K562 (cell line): ENCODE data around the gene IGF2BP1. TPM values are rescaled to one million over a fixed set of nuclear protein-coding genes. Genes with fewer than 3 reads are reported as not detected.

Experiments
- ATAC-seq: fragments of 200-7000 bp; cut with Tn5 transposase; 3 replicates; pipeline ENCODE4 v1.9.1; 2020; ENCODE audit warnings: moderate library complexity
- BruUV-seq: library from RNA; stranded (reverse); fragments of 400-500 nt; replicated peaks from 2 replicates; lab custom pipeline; 2021; lab: Mats Ljungman, UMichigan
- CTCF ChIA-PET: fragments of 300-600 bp; formaldehyde crosslinking; extraction: SDS; loops from one replicate; lab custom pipeline; 2021; ENCODE audit warnings: low intra/inter-chr PET ratio; lab: Yijun Ruan, JAX
- POLR2A ChIA-PET: fragments of 300-600, 350-650 bp; sonication (Branson Sonifier 250); formaldehyde crosslinking; extraction: SDS; loops from one replicate; lab custom pipeline; 2021; ENCODE audit warnings: antibody characterized with exemption, inconsistent platforms; lab: Yijun Ruan, JAX
- DNase-seq, 4 experiments: peaks; one replicate each; pipeline versions ENCODE4 v3.0.0 to v3.0.0-alpha.2; 2011 to 2018; ENCODE audit warnings: low spot score in 3 of 4, mixed read lengths in 3 of 4; ENCODE audit errors: extremely low read depth in 1 of 4
- FAIRE-seq: peaks from 2 replicates; lab custom pipeline; 2011; peaks lifted over from hg19 to GRCh38; lab: Jason Lieb, UNC
- H2AFZ ChIP-seq: 2 replicates; pipeline ENCODE4 v1.6.0; 2011; ENCODE audit warnings: low read depth, low read length, control low read depth, inconsistent platforms
- H3K27ac ChIP-seq: fragments of 200-600 bp; 3 replicates; pipeline ENCODE4 v1.8.0; 2011; ENCODE audit warnings: low read depth, mild to moderate bottlenecking, control low read depth, inconsistent platforms, low read length, moderate library complexity, mixed read lengths; ENCODE audit errors: extremely low read depth
- H3K27me3 ChIP-seq, 2 experiments: fragments of 300-600 bp in 1 of 2; 2 replicates in 1 of 2; 3 replicates in 1 of 2; pipeline versions ENCODE4 v1.6.0 to v1.8.0; 2011; ENCODE audit warnings: inconsistent platforms in 2 of 2, low read length in 2 of 2, mild to moderate bottlenecking in 1 of 2, mixed read lengths in 1 of 2, moderate library complexity in 1 of 2; ENCODE audit not compliant: control insufficient read depth in 2 of 2, insufficient read depth in 2 of 2
- H3K36me3 ChIP-seq: fragments of 300-600 bp; 3 replicates; pipeline ENCODE4 v1.8.0; 2011; ENCODE audit warnings: mild to moderate bottlenecking, low read length, inconsistent platforms; ENCODE audit not compliant: control insufficient read depth, insufficient read depth
- H3K4me1 ChIP-seq, 2 experiments: fragments of 200-600 bp in 1 of 2; replicated peaks in 1 of 2; 2 replicates in 1 of 2; 3 replicates in 1 of 2; pipeline versions ENCODE4 v1.5.1 to v1.8.0; 2011; ENCODE audit warnings: inconsistent platforms in 2 of 2, low read length in 2 of 2, mild to moderate bottlenecking in 1 of 2, mixed read lengths in 1 of 2, moderate library complexity in 1 of 2; ENCODE audit not compliant: control insufficient read depth in 2 of 2, insufficient read depth in 2 of 2
- H3K4me2 ChIP-seq: 2 replicates; pipeline ENCODE4 v1.6.1; 2011; ENCODE audit warnings: low read length, control low read depth, inconsistent platforms, mixed read lengths; ENCODE audit not compliant: insufficient read depth
- H3K4me3 ChIP-seq: fragments of 200-600 bp; sonication (generic), shearing (Covaris generic); 2 replicates; pipeline ENCODE4 v1.5.1; 2016; ENCODE audit warnings: control low read depth, inconsistent platforms
- H3K79me2 ChIP-seq: fragments of 200-600 bp; 3 replicates; pipeline ENCODE4 v1.8.0; 2011; ENCODE audit warnings: low read length, inconsistent platforms; ENCODE audit not compliant: control insufficient read depth, insufficient read depth
- H3K9ac ChIP-seq, 2 experiments: 2 replicates each; pipeline versions ENCODE4 v1.6.0 to v1.6.1; 2011; ENCODE audit warnings: low read depth in 2 of 2, low read length in 2 of 2, control low read depth in 1 of 2, inconsistent platforms in 1 of 2, mild to moderate bottlenecking in 1 of 2, mixed read lengths in 1 of 2; ENCODE audit not compliant: insufficient read depth in 1 of 2
- H3K9me1 ChIP-seq: one replicate; pipeline ENCODE4 v1.6.0; 2011; ENCODE audit warnings: inconsistent platforms, mild to moderate bottlenecking, low read length, moderate library complexity; ENCODE audit not compliant: control insufficient read depth, insufficient read depth
- H3K9me3 ChIP-seq: replicated peaks from 2 replicates; pipeline ENCODE4 v1.5.1; 2011; ENCODE audit warnings: low read depth, low read length, inconsistent platforms; ENCODE audit not compliant: control insufficient read depth, insufficient read depth
- H4K20me1 ChIP-seq: replicated peaks from 2 replicates; pipeline ENCODE4 v1.6.1; 2011; ENCODE audit warnings: low read length, inconsistent platforms, mixed read lengths; ENCODE audit not compliant: control insufficient read depth, insufficient read depth
- ATF3 ChIP-seq, 2 experiments: fragments of 450-650 bp in 1 of 2; sonication (generic) in 1 of 2; formaldehyde crosslinking in 1 of 2; IDR thresholded peaks in 1 of 2; conservative IDR thresholded peaks in 1 of 2; 2 replicates each; pipeline versions ENCODE4 v1.6.1 to v1.8.1; 2016 to 2023; ENCODE audit warnings: mild to moderate bottlenecking in 2 of 2, moderate library complexity in 2 of 2, inconsistent platforms in 1 of 2, missing genetic modification reagents in 1 of 2
- KDM4B ChIP-seq, 2 experiments: fragments of 450-650 bp in 1 of 2; sonication (generic) in 1 of 2; IDR thresholded peaks; 2 replicates each; pipeline ENCODE4 v1.6.1; 2016 to 2017; ENCODE audit warnings: borderline replicate concordance in 2 of 2, antibody characterized with exemption in 1 of 2, low read depth in 1 of 2, mild to moderate bottlenecking in 1 of 2
- MEF2A ChIP-seq: IDR thresholded peaks from 2 replicates; pipeline ENCODE4 v1.6.1; 2011; ENCODE audit warnings: low read depth, mild to moderate bottlenecking, low read length, moderate library complexity; ENCODE audit not compliant: control insufficient read depth
- NR2F6 ChIP-seq: fragments of 450-650 bp; formaldehyde crosslinking; IDR thresholded peaks from 2 replicates; pipeline ENCODE4 v1.4.0; 2020; ENCODE audit warnings: mild to moderate bottlenecking
- PML ChIP-seq: IDR thresholded peaks from 2 replicates; pipeline ENCODE4 v1.6.1; 2012; ENCODE audit warnings: low read length, inconsistent platforms
- PREB ChIP-seq: sonication (generic); formaldehyde crosslinking; IDR thresholded peaks from 2 replicates; pipeline ENCODE4 v1.8.1; 2023; ENCODE audit warnings: mild to moderate bottlenecking, missing genetic modification reagents
- PRMT5 ChIP-seq: sonication (generic); formaldehyde crosslinking; IDR thresholded peaks from 2 replicates; pipeline ENCODE4 v1.5.0; 2020; ENCODE audit warnings: missing genetic modification reagents
- PTTG1 ChIP-seq: fragments of 450-650 bp; IDR thresholded peaks from 2 replicates; pipeline ENCODE4 v1.6.1; 2016; ENCODE audit warnings: low read depth, mild to moderate bottlenecking, missing genetic modification characterization, missing compliant biosample characterization
- RAD21 ChIP-seq, 2 experiments: fragments of 250-450 bp in 1 of 2; fragments of 450-650 bp in 1 of 2; sonication (Bioruptor Pico) in 1 of 2; formaldehyde crosslinking in 1 of 2; IDR thresholded peaks in 1 of 2; conservative IDR thresholded peaks in 1 of 2; 2 replicates each; pipeline versions ENCODE4 v1.4.0 to v1.8.0; 2020 to 2022; ENCODE audit warnings: mild to moderate bottlenecking in 2 of 2, moderate library complexity in 1 of 2
- RBM34 ChIP-seq: fragments of 200-400 bp; formaldehyde crosslinking; IDR thresholded peaks from 2 replicates; pipeline ENCODE4 v1.6.1; 2018; ENCODE audit warnings: low read length, borderline replicate concordance; ENCODE audit not compliant: insufficient read depth
- SNIP1 ChIP-seq: fragments of 450-650 bp; IDR thresholded peaks from 2 replicates; pipeline ENCODE4 v1.7.1; 2017; ENCODE audit warnings: low read depth, mild to moderate bottlenecking
- SRSF1 ChIP-seq: fragments of 200-400 bp; formaldehyde crosslinking; IDR thresholded peaks from 2 replicates; pipeline ENCODE4 v1.6.1; 2017; ENCODE audit warnings: mild to moderate bottlenecking, low read depth, low read length, moderate library complexity
- TAF9B ChIP-seq: fragments of 450-650 bp; IDR thresholded peaks from 2 replicates; pipeline ENCODE4 v1.6.1; 2018; ENCODE audit warnings: mild to moderate bottlenecking; ENCODE audit not compliant: partially characterized antibody
- TEAD1 ChIP-seq, 2 experiments: fragments of 450-650 bp in 1 of 2; sonication (generic) in 1 of 2; formaldehyde crosslinking; IDR thresholded peaks; 2 replicates each; pipeline versions ENCODE4 v1.4.0 to v1.8.0; 2020 to 2022; ENCODE audit warnings: mild to moderate bottlenecking in 2 of 2, missing genetic modification reagents in 1 of 2
- XRCC3 ChIP-seq: fragments of 450-650 bp; IDR thresholded peaks from 2 replicates; pipeline ENCODE4 v1.6.1; 2017; ENCODE audit warnings: mild to moderate bottlenecking, moderate library complexity
- ZBTB34 ChIP-seq: fragments of 250-450 bp; sonication (Bioruptor Pico); IDR thresholded peaks from 2 replicates; pipeline ENCODE4 v1.8.0; 2021; ENCODE audit warnings: mild to moderate bottlenecking, moderate library complexity
- ZBTB7A ChIP-seq: IDR thresholded peaks from 2 replicates; pipeline ENCODE4 v1.6.1; 2011; ENCODE audit warnings: low read depth, mild to moderate bottlenecking, low read length, moderate library complexity, borderline replicate concordance; ENCODE audit not compliant: control insufficient read depth
- ZKSCAN8 ChIP-seq: fragments of 200-800 bp; sonication (Bioruptor generic); IDR thresholded peaks from 2 replicates; pipeline ENCODE4 v1.6.1; 2016; ENCODE audit warnings: missing genetic modification characterization, missing compliant biosample characterization
- ZNF316 ChIP-seq: fragments of 450-650 bp; IDR thresholded peaks from 2 replicates; pipeline ENCODE4 v1.6.1; 2016
- ZNF586 ChIP-seq: fragments of 450-650 bp; formaldehyde crosslinking; conservative IDR thresholded peaks from 2 replicates; pipeline ENCODE4 v1.4.0; 2020; ENCODE audit warnings: mild to moderate bottlenecking, moderate library complexity
- WGBS: fragments of 100-300 bp; shearing (Covaris generic); methylation state at CpG from one replicate; pipeline ENCODE4 v1.1.6; 2016; ENCODE audit warnings: low coverage, mixed read lengths; ENCODE audit not compliant: insufficient coverage; ENCODE audit errors: missing lambda C conversion rate; 5-methylcytosine and 5-hydroxymethylcytosine counted together
- in situ Hi-C: fragments of 300-500 bp; cut with MboI; formaldehyde crosslinking; loops from 4 replicates; pipeline ENCODE4 v1.15.0; 2018; ENCODE audit warnings: inconsistent platforms, mixed read lengths
- intact Hi-C: fragments of 100-400 bp; cut with micrococcal nuclease; formaldehyde crosslinking; loops from 2 replicates; pipeline ENCODE4 v1.14.2; 2022
- polyA plus RNA-seq, 8 experiments: library from polyadenylated mRNA; depleted of rRNA in 4 of 8; stranded (reverse) in 5 of 8; unstranded in 3 of 8; fragments of >200 nt; fragmentation: Nextera tagmentation in 2 of 8; fragmentation: Illumina TruSeq in 1 of 8; extraction: Ambion mirVana in 2 of 8; extraction: Trizol in 1 of 8; gene quantifications; 2 replicates each; pipeline versions ENCODE4 v1.2.1 to v1.2.3, GENCODE V29; 2011 to 2014; ENCODE audit warnings: inconsistent platforms in 1 of 8, missing spikeins in 1 of 8
- total RNA-seq, 7 experiments: library from RNA; depleted of rRNA in 6 of 7; stranded (reverse); fragments of >200 nt in 6 of 7; fragmentation: Illumina TruSeq in 2 of 7; extraction: Trizol in 2 of 7; gene quantifications; 2 replicates each; pipeline versions ENCODE4 v1.2.1 to v1.2.3, GENCODE V29; 2011 to 2021; ENCODE audit warnings: low replicate concordance in 1 of 7

IGF2BP1 gene
- total and polyA plus RNA-seq, 9 of the 15 experiments (the other 6 are each of a cell fraction or from before 2014, with no cell fraction given): 13.0 to 318 (median 53.6) TPM

- H3K36me3 ChIP-seq: no peaks in the 10 kb centered on the region
- H3K4me2 ChIP-seq: no peak overlapping the region
- WGBS: 30% methylated on average over 5 of the region's 5 CpGs
- peaks cover 3% of the 10 kb centered on the region; the same call in 1 of the 3 replicates for H3K79me2 ChIP-seq
- ChIA-PET POLR2A (no interaction called here), CTCF (no interaction called here)
- H3K27me3 ChIP-seq: no peaks in the 10 kb centered on the region
- no peak for ATAC-seq
- H3K4me3 ChIP-seq: no peak overlapping the region
- no peak overlapping the region for H3K9ac ChIP-seq
- no peak overlapping the region for H3K27ac ChIP-seq
- 0 out of 2 replicates have a peak overlapping the region, but pooled peaks have one; percentile 32 for H2AFZ ChIP-seq
- no peaks in the 10 kb centered on the region for H4K20me1 ChIP-seq
- no peak for FAIRE-seq
- no peak for DNase-seq
- no TSS peak for BruUV-seq
- H3K9me3 ChIP-seq: no peaks in the 10 kb centered on the region
- in situ Hi-C loops: loop anchor here (5.0 kb wide), 1 partner anchor 81 kb away; no protein-coding TSS in a partner anchor
- no peaks in the 10 kb centered on the region for H3K9me1 ChIP-seq
- intact Hi-C loops: loop anchor here (5.0 kb wide), 1 partner anchor 276 kb away; no protein-coding TSS in a partner anchor
- peaks cover 0 to 3% of the 10 kb centered on the region in 2 experiments; a peak in 2 of 5 replicates for H3K4me1 ChIP-seq
- no peak for TF ChIP-seq PRMT5 (CRISPR knock-in tag)
- no peak for TF ChIP-seq PTTG1 (tag)
- TF ChIP-seq NR2F6: no peak
- TF ChIP-seq RBM34: no peak
- peak; percentile 72 for TF ChIP-seq ZNF316
- no peak for TF ChIP-seq PML
- TF ChIP-seq TAF9B: no peak
- no peak for TF ChIP-seq ZBTB7A
- no peak for TF ChIP-seq ATF3 (IDR thresholded peaks at IDR 0.05)
- TF ChIP-seq ATF3 (CRISPR knock-in tag; conservative IDR thresholded peaks at IDR 0.05): no peak
- TF ChIP-seq ZKSCAN8 (CRISPR knock-in tag): no peak
- no peak for TF ChIP-seq TEAD1 (CRISPR knock-in tag; IDR thresholded peaks at IDR 0.05)
- TF ChIP-seq RAD21 (CRISPR knock-in tag; conservative IDR thresholded peaks at IDR 0.05 in 1 of 2, IDR thresholded peaks at IDR 0.05 in 1 of 2): no peak
- TF ChIP-seq KDM4B (IDR thresholded peaks at IDR 0.05; ENCODE audit: borderline replicate concordance in 2 of 2, low read depth in 1 of 2): no peak
- TF ChIP-seq MEF2A: no peak
- TF ChIP-seq SNIP1: no peak
- TF ChIP-seq SRSF1: no peak
- TF ChIP-seq ZBTB34 (CRISPR knock-in tag): no peak
- no peak for TF ChIP-seq XRCC3
- no peak for TF ChIP-seq ZNF586 (CRISPR knock-in tag)
- TF ChIP-seq PREB (CRISPR knock-in tag): no peak
Observed at GRCh38 chr17:48951572-48951971, 45.6 kb upstream of the IGF2BP1 start.
